ENCODE results near the gene NAPG. TPM values are rescaled to one million over a fixed set of nuclear protein-coding genes. Genes with fewer than 3 reads are reported as not detected.

NAPG gene
- total and polyA plus RNA-seq, 3 experiments from 2014 or later, result 10.1 to 29.6 (median 27.5) TPM

GRCh38 chr18:10516078-10516477 is 9.7 kb upstream of the NAPG start:
- no peak overlapping the region for H3K27ac Mint-ChIP-seq
- H3K36me3 ChIP-seq (ENCODE audit: insufficient read depth, low read length), result no peaks in the 10 kb centered on the region
- peaks cover 0 to 6% (median 5%) of the 10 kb centered on the region in 3 donors for H3K4me1 Mint-ChIP-seq
- no peak overlapping the region for H3K4me3 Mint-ChIP-seq
- H3K27me3 ChIP-seq (ENCODE audit: insufficient read depth, low read length, poor library complexity, severe bottlenecking), result peaks cover 4% of the 10 kb centered on the region
- DNase-seq, result no peak
- H3K4me3 ChIP-seq (ENCODE audit: low read length), result no peak overlapping the region
- peaks cover 1 to 4% (median 3%) of the 10 kb centered on the region in 5 donors for H3K9me3 Mint-ChIP-seq
- POLR2A ChIA-PET, result no interaction called here
- peaks cover 0 to 2% (median 0%) of the 10 kb centered on the region in 3 donors for H3K36me3 Mint-ChIP-seq
- H3K9me3 ChIP-seq (ENCODE audit: low read length), result no peaks in the 10 kb centered on the region
- no peak overlapping the region for H3K27ac ChIP-seq (ENCODE audit: low read depth, low read length)
- no peaks in the 10 kb centered on the region for H3K4me1 ChIP-seq (ENCODE audit: insufficient read depth, low read length)
- CTCF ChIA-PET, result no interaction called here
- H3K27me3 Mint-ChIP-seq, result peaks cover 40 to 68% of the 10 kb centered on the region in 2 donors

- Histone ChIP-seq H3K27me3 (ENCODE audit: insufficient read depth, low read length, poor library complexity, severe bottlenecking) (peaks cover 4% of the 10 kb centered on the region), H3K9me3 (ENCODE audit: low read length) (no peaks in the 10 kb centered on the region), H3K27ac (ENCODE audit: low read depth, low read length) (no peak overlapping the region), H3K4me1 (ENCODE audit: insufficient read depth, low read length) (no peaks in the 10 kb centered on the region), H3K4me3 (ENCODE audit: low read length) (no peak overlapping the region), H3K36me3 (ENCODE audit: insufficient read depth, low read length) (no peaks in the 10 kb centered on the region)
- peaks cover 0 to 6% (median 5%) of the 10 kb centered on the region in 3 donors for H3K4me1 Mint-ChIP-seq
- DNase-seq, result no peak
- H3K9me3 Mint-ChIP-seq, result peaks cover 0 to 4% (median 3%) of the 10 kb centered on the region in 5 donors
- CTCF ChIA-PET, result interaction anchor here (1.2 to 2.3 kb wide), 3 partner anchors 12 to 547 kb away, joined by 3 to 6 read pairs (median 5); no protein-coding TSS in a partner anchor
- no peaks in the 10 kb centered on the region for H3K36me3 Mint-ChIP-seq
- no peak overlapping the region for H3K4me3 Mint-ChIP-seq
- H3K27ac Mint-ChIP-seq, result no peak overlapping the region
- H3K27me3 Mint-ChIP-seq, result peaks cover 35 to 60% of the 10 kb centered on the region in 2 donors
- POLR2A ChIA-PET, result no interaction called here
Measured at GRCh38 chr18:10518595-10519255, 7.1 kb upstream of the NAPG start.

- no peak for DNase-seq
- Histone ChIP-seq H3K4me1 (ENCODE audit: insufficient read depth, low read length) (no peaks in the 10 kb centered on the region), H3K4me3 (ENCODE audit: low read length) (no peak overlapping the region), H3K36me3 (ENCODE audit: insufficient read depth, low read length) (no peaks in the 10 kb centered on the region), H3K27me3 (ENCODE audit: insufficient read depth, low read length, poor library complexity, severe bottlenecking) (peaks cover 4% of the 10 kb centered on the region), H3K9me3 (ENCODE audit: low read length) (no peaks in the 10 kb centered on the region), H3K27ac (ENCODE audit: low read depth, low read length) (no peak overlapping the region)
- H3K36me3 Mint-ChIP-seq, result no peaks in the 10 kb centered on the region
- H3K4me1 Mint-ChIP-seq, result peaks cover 0 to 8% (median 6%) of the 10 kb centered on the region in 3 donors
- no peak overlapping the region for H3K27ac Mint-ChIP-seq
- H3K4me3 Mint-ChIP-seq, result no peak overlapping the region
- H3K27me3 Mint-ChIP-seq, result peaks cover 32 to 54% of the 10 kb centered on the region in 2 donors
- ChIA-PET CTCF (interaction anchor here (0.8 to 2.3 kb wide), 3 partner anchors 12 to 19 kb away, joined by 3 to 5 read pairs (median 3); no protein-coding TSS in a partner anchor), POLR2A (no interaction called here)
- peaks cover 0 to 4% (median 3%) of the 10 kb centered on the region in 5 donors for H3K9me3 Mint-ChIP-seq
Measured at GRCh38 chr18:10519366-10519765, 6.5 kb upstream of the NAPG start.

- ChIA-PET POLR2A (interaction anchor here (0.7 kb wide), 1 partner anchor 40 kb away, joined by 4 read pairs; no protein-coding TSS in a partner anchor), CTCF (interaction anchor here (0.8 to 2.3 kb wide), 4 partner anchors 11 to 548 kb away, joined by 3 to 5 read pairs (median 4); no protein-coding TSS in a partner anchor)
- H3K36me3 ChIP-seq (ENCODE audit: insufficient read depth, low read length), result no peaks in the 10 kb centered on the region
- H3K4me1 Mint-ChIP-seq, result peaks cover 9 to 17% (median 15%) of the 10 kb centered on the region in 3 donors
- H3K27me3 Mint-ChIP-seq, result peaks cover 29 to 47% of the 10 kb centered on the region in 2 donors
- H3K4me3 ChIP-seq (ENCODE audit: low read length), result no peak overlapping the region
- no peaks in the 10 kb centered on the region for H3K36me3 Mint-ChIP-seq
- no peak overlapping the region for H3K27ac Mint-ChIP-seq
- peaks cover 5% of the 10 kb centered on the region for H3K4me1 ChIP-seq (ENCODE audit: insufficient read depth, low read length)
- H3K9me3 ChIP-seq (ENCODE audit: low read length), result no peaks in the 10 kb centered on the region
- DNase-seq, result peak; percentile 16 to 66 (median 37)
- H3K9me3 Mint-ChIP-seq, result peaks cover 0 to 4% (median 3%) of the 10 kb centered on the region in 5 donors
- no peak overlapping the region for H3K4me3 Mint-ChIP-seq
- H3K27ac ChIP-seq (ENCODE audit: low read depth, low read length), result no peak overlapping the region
- H3K27me3 ChIP-seq (ENCODE audit: insufficient read depth, low read length, poor library complexity, severe bottlenecking), result peaks cover 2% of the 10 kb centered on the region
Measured at GRCh38 chr18:10519999-10520935, 5.6 kb upstream of the NAPG start.

- POLR2A ChIA-PET, result no interaction called here
- no peak for DNase-seq
- peaks cover 8% of the 10 kb centered on the region for H3K4me1 ChIP-seq (ENCODE audit: insufficient read depth, low read length)
Measured at GRCh38 chr18:10521566-10521965, 4.3 kb upstream of the NAPG start.

GRCh38 chr18:10522574-10522973 is 3.3 kb upstream of the NAPG start:
- CTCF ChIA-PET, result interaction anchor here (1.9 kb wide), 1 partner anchor 38 kb away, joined by 5 read pairs; no protein-coding TSS in a partner anchor
- Histone ChIP-seq H3K4me1 (ENCODE audit: insufficient read depth, low read length) (peaks cover 13% of the 10 kb centered on the region), H3K27me3 (ENCODE audit: insufficient read depth, low read length, poor library complexity, severe bottlenecking) (no peaks in the 10 kb centered on the region), H3K36me3 (ENCODE audit: insufficient read depth, low read length) (no peaks in the 10 kb centered on the region), H3K9me3 (ENCODE audit: low read length) (no peaks in the 10 kb centered on the region), H3K27ac (ENCODE audit: low read depth, low read length) (no peak overlapping the region), H3K4me3 (ENCODE audit: low read length) (no peak overlapping the region)
- peak overlapping the region in 1 of 8 donors; percentile 79 for H3K27ac Mint-ChIP-seq
- peaks cover 23 to 35% (median 32%) of the 10 kb centered on the region in 3 donors for H3K4me1 Mint-ChIP-seq
- no peak for DNase-seq
- peaks cover 0 to 8% (median 0%) of the 10 kb centered on the region in 3 donors for H3K36me3 Mint-ChIP-seq
- peaks cover 0 to 1% (median 1%) of the 10 kb centered on the region in 5 donors for H3K9me3 Mint-ChIP-seq
- POLR2A ChIA-PET, result no interaction called here
- H3K27me3 Mint-ChIP-seq, result peaks cover 14 to 27% of the 10 kb centered on the region in 2 donors
- peak overlapping the region in 1 of 7 donors; percentile 37 for H3K4me3 Mint-ChIP-seq

More at GRCh38 chr18:10521566-10521965, 4.3 kb upstream of the NAPG start:
- Mint-ChIP-seq H3K27me3 (peaks cover 23 to 37% of the 10 kb centered on the region in 2 donors), H3K9me3 (peaks cover 0 to 4% (median 3%) of the 10 kb centered on the region in 5 donors), H3K36me3 (peaks cover 0 to 7% (median 0%) of the 10 kb centered on the region in 3 donors), H3K4me1 (peaks cover 15 to 25% (median 24%) of the 10 kb centered on the region in 3 donors), H3K4me3 (peak overlapping the region in 1 of 7 donors; percentile 22), H3K27ac (no peak overlapping the region)
- Histone ChIP-seq H3K9me3 (ENCODE audit: low read length) (no peaks in the 10 kb centered on the region), H3K27ac (ENCODE audit: low read depth, low read length) (no peak overlapping the region), H3K27me3 (ENCODE audit: insufficient read depth, low read length, poor library complexity, severe bottlenecking) (no peaks in the 10 kb centered on the region), H3K4me3 (ENCODE audit: low read length) (no peak overlapping the region), H3K36me3 (ENCODE audit: insufficient read depth, low read length) (no peaks in the 10 kb centered on the region)
- CTCF ChIA-PET, result no interaction called here

GRCh38 chr18:10523544-10523943 is 2.3 kb upstream of the NAPG start:
- H3K4me3 Mint-ChIP-seq, result peak overlapping the region in 1 of 7 donors; percentile 53
- peak overlapping the region in 1 of 8 donors; percentile 99 for H3K27ac Mint-ChIP-seq
- Histone ChIP-seq H3K36me3 (ENCODE audit: insufficient read depth, low read length) (no peaks in the 10 kb centered on the region), H3K4me1 (ENCODE audit: insufficient read depth, low read length) (peaks cover 19% of the 10 kb centered on the region), H3K4me3 (ENCODE audit: low read length) (no peak overlapping the region), H3K9me3 (ENCODE audit: low read length) (no peaks in the 10 kb centered on the region), H3K27me3 (ENCODE audit: insufficient read depth, low read length, poor library complexity, severe bottlenecking) (no peaks in the 10 kb centered on the region), H3K27ac (ENCODE audit: low read depth, low read length) (no peak overlapping the region)
- ChIA-PET POLR2A (no interaction called here), CTCF (interaction anchor here (1.9 kb wide), 1 partner anchor 37 kb away, joined by 5 read pairs; no protein-coding TSS in a partner anchor)
- no peaks in the 10 kb centered on the region for H3K9me3 Mint-ChIP-seq
- peaks cover 8 to 19% of the 10 kb centered on the region in 2 donors for H3K27me3 Mint-ChIP-seq
- no peak for DNase-seq
- peaks cover 0 to 8% (median 0%) of the 10 kb centered on the region in 3 donors for H3K36me3 Mint-ChIP-seq
- H3K4me1 Mint-ChIP-seq, result peaks cover 31 to 43% (median 40%) of the 10 kb centered on the region in 3 donors

All from CD8-positive, alpha-beta memory T cell (primary cell).